B cell (primary cell): ENCODE measurements around the gene MRM1. TPM values are rescaled to one million over a fixed set of nuclear protein-coding genes. Genes with fewer than 3 reads are reported as not detected.

ENCODE experiments used
- ATAC-seq: fragments of 200-7000 bp; cut with Tn5 transposase; one replicate; pipeline ENCODE4 v1.10.0; 2021; ENCODE audit warnings: low read depth, mild to moderate bottlenecking, moderate number of reproducible peaks, moderate library complexity
- CTCF ChIA-PET: fragments of 350-600 bp; sonication (Branson Sonifier 250); formaldehyde crosslinking; loops from one replicate; lab custom pipeline; 2021; ENCODE audit warnings: antibody characterized with exemption, inconsistent platforms; lab: Charles Lee
- POLR2A ChIA-PET: fragments of 350-600 bp; sonication (Branson Sonifier 250); formaldehyde crosslinking; loops from one replicate; lab custom pipeline; 2021; ENCODE audit warnings: antibody characterized with exemption; lab: Charles Lee
- DNase-seq: peaks from one replicate; pipeline ENCODE4 v3.0.0; 2013
- H2AFZ ChIP-seq: 2 replicates; pipeline ENCODE4 v1.6.1; 2012; ENCODE audit warnings: mild to moderate bottlenecking, low read depth, low read length; ENCODE audit not compliant: insufficient read depth, poor library complexity, severe bottlenecking
- H3K27ac ChIP-seq, 2 donors: 1 replicate in 1 of 2; 2 replicates in 1 of 2; pipeline ENCODE4 v1.5.1; 2012 to 2013; ENCODE audit warnings: low read length in 2 of 2, mild to moderate bottlenecking in 2 of 2, moderate library complexity in 1 of 2
- H3K27me3 ChIP-seq, 4 experiments: fragments of 200-600 bp in 1 of 4; sonication (generic) in 1 of 4; replicated peaks in 1 of 4; 1 replicate in 2 of 4; 2 replicates in 2 of 4; pipeline versions ENCODE4 v1.6.1 to v1.7.0; 2013 to 2016; ENCODE audit warnings: low read length in 3 of 4, mild to moderate bottlenecking in 2 of 4, mixed read lengths in 1 of 4, moderate library complexity in 1 of 4; ENCODE audit not compliant: insufficient read depth in 4 of 4, control insufficient read depth in 3 of 4; ENCODE audit errors: control extremely low read depth in 1 of 4
- H3K36me3 ChIP-seq, 2 experiments: replicated peaks in 1 of 2; 1 replicate in 1 of 2; 2 replicates in 1 of 2; pipeline versions ENCODE4 v1.6.1 to v1.7.1; 2013; ENCODE audit warnings: low read length in 1 of 2; ENCODE audit not compliant: insufficient read depth in 2 of 2, control insufficient read depth in 1 of 2; ENCODE audit errors: control extremely low read depth in 1 of 2, extremely low read depth in 1 of 2
- H3K4me1 ChIP-seq, 2 donors: fragments of 200-600 bp in 1 of 2; sonication (generic) in 1 of 2; 1 replicate in 1 of 2; 2 replicates in 1 of 2; pipeline versions ENCODE4 v1.5.1 to v1.6.1; 2013 to 2017; ENCODE audit warnings: low read length in 2 of 2; ENCODE audit not compliant: control insufficient read depth in 2 of 2, insufficient read depth in 2 of 2
- H3K4me2 ChIP-seq: replicated peaks from 2 replicates; pipeline ENCODE3; 2012; ENCODE audit warnings: mild to moderate bottlenecking, low read depth, low read length; ENCODE audit not compliant: poor library complexity, severe bottlenecking
- H3K4me3 ChIP-seq, 5 experiments: fragments of 200-600 bp in 1 of 5; sonication (generic) in 1 of 5; 1 replicate in 3 of 5; 2 replicates in 2 of 5; pipeline versions ENCODE4 v1.5.1 to v1.7.0; 2011 to 2016; ENCODE audit warnings: low read length in 4 of 5, mild to moderate bottlenecking in 4 of 5, low read depth in 2 of 5, control low read depth in 1 of 5, moderate library complexity in 1 of 5; ENCODE audit not compliant: insufficient read depth in 1 of 5; ENCODE audit errors: control extremely low read depth in 1 of 5, extremely low read depth in 1 of 5
- H3K79me2 ChIP-seq: fragments of 200-600 bp; sonication (generic); one replicate; pipeline ENCODE4 v1.6.0; 2016; ENCODE audit warnings: low read length; ENCODE audit not compliant: control insufficient read depth, insufficient read depth
- H3K9ac ChIP-seq: fragments of 200-600 bp; sonication (generic); 2 replicates; pipeline ENCODE4 v1.6.1; 2017; ENCODE audit warnings: mild to moderate bottlenecking, low read length, moderate library complexity
- H3K9me3 ChIP-seq, 3 donors: one replicate each; pipeline versions ENCODE4 v1.6.1 to v1.7.1; 2013; ENCODE audit warnings: low read length in 2 of 3; ENCODE audit not compliant: control insufficient read depth in 2 of 3, insufficient read depth in 1 of 3; ENCODE audit errors: control extremely low read depth in 1 of 3
- H4K20me1 ChIP-seq: 2 replicates; pipeline ENCODE4 v1.6.0; 2012; ENCODE audit warnings: mild to moderate bottlenecking, low read length; ENCODE audit not compliant: insufficient read depth, control insufficient read depth, poor library complexity, severe bottlenecking
- H3K27ac Mint-ChIP-seq: one replicate; pipeline ENCODE4 v1.8.0; 2021; ENCODE audit warnings: mixed read lengths
- H3K27me3 Mint-ChIP-seq: one replicate; pipeline ENCODE4 v1.8.0; 2021; ENCODE audit warnings: mixed read lengths
- H3K4me1 Mint-ChIP-seq: one replicate; pipeline ENCODE4 v1.8.0; 2021; ENCODE audit warnings: mixed read lengths
- H3K4me3 Mint-ChIP-seq: one replicate; pipeline ENCODE4 v1.8.0; 2021; ENCODE audit warnings: mixed read lengths
- H3K9me3 Mint-ChIP-seq: one replicate; pipeline ENCODE4 v1.8.0; 2022; ENCODE audit warnings: mixed read lengths; ENCODE audit not compliant: insufficient read depth
- CTCF ChIP-seq: fragments of 200-600 bp; IDR thresholded peaks from one replicate; pipeline ENCODE4 v1.8.0; 2022; ENCODE audit warnings: antibody characterized with exemption, mild to moderate bottlenecking
- EZH2 ChIP-seq: IDR thresholded peaks from 2 replicates; pipeline ENCODE4 v1.6.1; 2012; ENCODE audit warnings: borderline replicate concordance, low read depth, mild to moderate bottlenecking, moderate library complexity, low read length; ENCODE audit not compliant: insufficient read depth, poor library complexity, severe bottlenecking
- WGBS: methylation state at CpG from one replicate; pipeline ENCODE4 v1.1.5; 2013; ENCODE audit warnings: missing lambda C conversion rate; ENCODE audit not compliant: insufficient coverage; 5-methylcytosine and 5-hydroxymethylcytosine counted together
- intact Hi-C: fragments of 100-400 bp; cut with micrococcal nuclease; formaldehyde crosslinking; loops from one replicate; pipeline ENCODE4 v1.10.0; 2022
- polyA plus RNA-seq: library from polyadenylated mRNA; depleted of rRNA; stranded (reverse); fragments of >200 nt; gene quantifications from 2 replicates; pipeline ENCODE4 v1.2.3, GENCODE V29; 2012
- total RNA-seq, 2 donors: library from RNA; stranded (reverse); fragments of 120-200 nt in 1 of 2; gene quantifications; 1 replicate in 1 of 2; 2 replicates in 1 of 2; pipeline versions ENCODE4 v1.2.3 to v1.2.4, GENCODE V29; 2013 to 2022

MRM1 gene
- total and polyA plus RNA-seq, 2 donors (not counting 1 experiment from before 2014, with no cell fraction given): 9.1 to 14.4 TPM

DNA sequence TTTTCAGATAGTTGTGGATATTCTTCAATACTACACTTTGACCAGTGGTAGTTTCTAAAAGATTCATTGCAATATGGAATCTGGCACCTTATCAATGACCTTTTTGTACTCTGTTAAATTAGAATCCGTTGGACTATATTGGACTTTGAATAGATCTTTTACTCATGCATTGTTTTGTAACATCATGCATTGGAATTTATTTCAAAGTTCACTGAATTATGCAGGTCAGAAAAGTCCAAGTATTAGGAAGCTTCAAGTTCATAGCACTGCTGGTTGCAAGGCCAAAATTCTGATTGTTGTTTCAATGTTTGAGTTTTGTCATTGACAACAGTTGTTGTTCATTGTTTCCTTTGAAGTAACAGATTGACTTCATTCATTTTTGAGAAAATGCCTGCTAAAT is 17.6 kb upstream of the MRM1 start:
- Histone ChIP-seq H4K20me1 (peaks cover 22% of the 10 kb centered on the region), H3K36me3 (peaks cover 18 to 84% of the 10 kb centered on the region in 2 experiments), H3K9me3 (no peaks in the 10 kb centered on the region), H3K79me2 (peaks cover 3% of the 10 kb centered on the region), H3K4me1 (no peaks in the 10 kb centered on the region), H2AFZ (no peak overlapping the region), H3K4me3 (no peak overlapping the region), H3K9ac (no peak overlapping the region), H3K27me3 (no peaks in the 10 kb centered on the region), H3K27ac (no peak overlapping the region), H3K4me2 (no peak overlapping the region)
- WGBS: no CpG with 5 or more reads among the region's 1 CpG
- Mint-ChIP-seq H3K4me1 (no peaks in the 10 kb centered on the region), H3K27ac (no peak overlapping the region), H3K4me3 (no peak overlapping the region), H3K27me3 (no peaks in the 10 kb centered on the region), H3K9me3 (no peaks in the 10 kb centered on the region)
- ChIA-PET POLR2A (no interaction called here), CTCF (interaction anchor here (0.7 to 4.5 kb wide), 2 partner anchors 18 to 22 kb away, joined by 3 to 15 read pairs; partner anchors contain the start of gene MRM1)
- TF ChIP-seq CTCF: no peak
- TF ChIP-seq EZH2: no peak
- ATAC-seq (no peak), DNase-seq (no peak)
- intact Hi-C loops: no loop called here

GRCh38 chr17:36586138-36586537 is 15.2 kb upstream of the MRM1 start:
- Histone ChIP-seq H3K36me3 (peaks cover 18 to 80% of the 10 kb centered on the region in 2 experiments), H3K79me2 (no peaks in the 10 kb centered on the region), H3K4me3 (no peak overlapping the region), H4K20me1 (peaks cover 22% of the 10 kb centered on the region), H3K4me2 (no peak overlapping the region), H3K9me3 (no peaks in the 10 kb centered on the region), H3K27me3 (no peaks in the 10 kb centered on the region), H3K9ac (no peak overlapping the region), H2AFZ (no peak overlapping the region), H3K4me1 (peaks cover 0 to under 1% of the 10 kb centered on the region in 2 donors), H3K27ac (no peak overlapping the region)
- Mint-ChIP-seq H3K27ac (no peak overlapping the region), H3K27me3 (no peaks in the 10 kb centered on the region), H3K4me3 (no peak overlapping the region), H3K9me3 (no peaks in the 10 kb centered on the region), H3K4me1 (peaks cover 2% of the 10 kb centered on the region)
- intact Hi-C loops: no loop called here
- ATAC-seq: no peak
- 100% methylated on average over 1 of the region's 2 CpGs for WGBS
- no peak for TF ChIP-seq EZH2
- no peak for TF ChIP-seq CTCF
- ChIA-PET CTCF (no interaction called here), POLR2A (no interaction called here)
- DNase-seq: no peak
